H1 (cell line): ENCODE data around the gene MALT1. TPM values are rescaled to one million over a fixed set of nuclear protein-coding genes. Genes with fewer than 3 reads are reported as not detected.

Source experiments
- CTCF ChIA-PET: fragments of 300-600 bp; sonication (Branson Sonifier 250); formaldehyde crosslinking; loops from one replicate; lab custom pipeline; 2021; ENCODE audit not compliant: partially characterized antibody; lab: Charles Lee
- POLR2A ChIA-PET: fragments of 300-600 bp; sonication (Branson Sonifier 250); formaldehyde crosslinking; loops from one replicate; lab custom pipeline; 2021; ENCODE audit warnings: inconsistent platforms; ENCODE audit not compliant: partially characterized antibody; lab: Charles Lee
- DNase-seq, 2 experiments: peaks; one replicate each; pipeline versions ENCODE4 v3.0.0 to v3.0.0-alpha.2; 2010 to 2022; ENCODE audit warnings: low spot score in 2 of 2, low read depth in 1 of 2, mixed read lengths in 1 of 2
- FAIRE-seq: peaks from 2 replicates; lab custom pipeline; 2011; peaks lifted over from hg19 to GRCh38; lab: Jason Lieb, UNC
- H2AFZ ChIP-seq: 2 replicates; pipeline ENCODE4 v1.8.1; 2012; ENCODE audit warnings: low read length, inconsistent platforms
- H2AK5ac ChIP-seq: 2 replicates; pipeline ENCODE4 v1.6.1; 2013; ENCODE audit warnings: low read depth, low read length
- H2BK120ac ChIP-seq: replicated peaks from 2 replicates; pipeline ENCODE3; 2013; ENCODE audit warnings: low read depth, low read length, inconsistent platforms
- H2BK12ac ChIP-seq: 2 replicates; pipeline ENCODE4 v1.6.1; 2013; ENCODE audit warnings: low read depth, low read length
- H2BK15ac ChIP-seq: 2 replicates; pipeline ENCODE4 v1.6.1; 2013; ENCODE audit warnings: low read length
- H2BK20ac ChIP-seq: 2 replicates; pipeline ENCODE4 v1.6.1; 2013; ENCODE audit warnings: low read length
- H2BK5ac ChIP-seq: 2 replicates; pipeline ENCODE4 v1.6.1; 2013; ENCODE audit warnings: low read depth, low read length
- H3K14ac ChIP-seq: 2 replicates; pipeline ENCODE4 v1.6.1; 2013; ENCODE audit warnings: inconsistent platforms; ENCODE audit not compliant: insufficient read length
- H3K18ac ChIP-seq: 2 replicates; pipeline ENCODE4 v1.6.1; 2013; ENCODE audit warnings: low read length; ENCODE audit errors: extremely low read depth
- H3K23ac ChIP-seq: 2 replicates; pipeline ENCODE4 v1.6.1; 2013; ENCODE audit warnings: inconsistent platforms; ENCODE audit not compliant: insufficient read length
- H3K23me2 ChIP-seq: 2 replicates; pipeline ENCODE4 v1.6.1; 2013; ENCODE audit warnings: low read depth, low read length
- H3K27ac ChIP-seq: 2 replicates; pipeline ENCODE4 v1.6.1; 2011; ENCODE audit warnings: low read depth, low read length, inconsistent platforms
- H3K27me3 ChIP-seq, 4 experiments: replicated peaks in 1 of 4; 1 replicate in 1 of 4; 2 replicates in 3 of 4; pipeline versions ENCODE4 v1.6.1 to v1.8.1; 2011 to 2013; ENCODE audit warnings: low read length in 3 of 4, mild to moderate bottlenecking in 3 of 4, inconsistent platforms in 2 of 4, mixed read lengths in 2 of 4, moderate library complexity in 1 of 4; ENCODE audit not compliant: control insufficient read depth in 3 of 4, insufficient read depth in 3 of 4; ENCODE audit errors: extremely low read depth in 1 of 4
- H3K36me3 ChIP-seq, 4 experiments: 2 replicates each; pipeline versions ENCODE4 v1.6.1 to v1.8.1; 2011 to 2013; ENCODE audit warnings: mild to moderate bottlenecking in 4 of 4, low read length in 3 of 4, moderate library complexity in 2 of 4, control low read depth in 1 of 4, inconsistent platforms in 1 of 4; ENCODE audit not compliant: insufficient read depth in 4 of 4, control insufficient read depth in 2 of 4
- H3K4ac ChIP-seq: replicated peaks from 2 replicates; pipeline ENCODE3; 2013; ENCODE audit warnings: low read length, low read depth, mixed read lengths, inconsistent platforms; ENCODE audit not compliant: insufficient read length
- H3K4me1 ChIP-seq, 4 experiments: replicated peaks in 1 of 4; 1 replicate in 1 of 4; 2 replicates in 3 of 4; pipeline versions ENCODE4 v1.6.1 to v1.8.1; 2011 to 2013; ENCODE audit warnings: low read length in 3 of 4, inconsistent platforms in 2 of 4, mixed read lengths in 1 of 4; ENCODE audit not compliant: insufficient read depth in 4 of 4, control insufficient read depth in 3 of 4
- H3K4me2 ChIP-seq, 2 experiments: 2 replicates each; pipeline versions ENCODE4 v1.6.1 to v1.8.1; 2011 to 2013; ENCODE audit warnings: low read depth in 2 of 2, low read length in 2 of 2, control low read depth in 1 of 2, inconsistent platforms in 1 of 2, mild to moderate bottlenecking in 1 of 2; ENCODE audit not compliant: insufficient read depth in 1 of 2
- H3K4me3 ChIP-seq, 4 experiments: fragments of 200-600, 300-600 bp in 1 of 4; sonication (generic), shearing (Covaris generic), sonication (Bioruptor Twin) in 1 of 4; 2 replicates each; pipeline versions ENCODE4 v1.5.1 to v1.8.1; 2011 to 2016; ENCODE audit warnings: low read length in 4 of 4, low read depth in 3 of 4, control low read depth in 2 of 4, inconsistent platforms in 2 of 4, mild to moderate bottlenecking in 2 of 4, mixed read lengths in 1 of 4, moderate library complexity in 1 of 4; ENCODE audit not compliant: insufficient read depth in 2 of 4; ENCODE audit errors: extremely low read depth in 1 of 4
- H3K56ac ChIP-seq: replicated peaks from 2 replicates; pipeline ENCODE3; 2013; ENCODE audit warnings: low read depth, mild to moderate bottlenecking, mixed read lengths, low read length, inconsistent platforms; ENCODE audit not compliant: insufficient read length
- H3K79me1 ChIP-seq: 2 replicates; pipeline ENCODE4 v1.6.1; 2013; ENCODE audit warnings: low read depth, low read length, control low read depth
- H3K79me2 ChIP-seq, 2 experiments: 2 replicates each; pipeline versions ENCODE4 v1.6.1 to v1.8.1; 2012 to 2013; ENCODE audit warnings: low read length in 2 of 2, mild to moderate bottlenecking in 2 of 2, inconsistent platforms in 1 of 2; ENCODE audit not compliant: insufficient read depth in 2 of 2, control insufficient read depth in 1 of 2
- H3K9ac ChIP-seq, 4 experiments: replicated peaks in 1 of 4; 1 replicate in 1 of 4; 2 replicates in 3 of 4; pipeline versions ENCODE4 v1.6.1 to v1.8.1; 2011 to 2013; ENCODE audit warnings: low read depth in 3 of 4, low read length in 3 of 4, control low read depth in 2 of 4, mild to moderate bottlenecking in 2 of 4, moderate library complexity in 2 of 4, inconsistent platforms in 1 of 4; ENCODE audit errors: extremely low read depth in 1 of 4
- H3K9me3 ChIP-seq, 2 experiments: 2 replicates each; pipeline versions ENCODE4 v1.6.1 to v1.8.1; 2012 to 2013; ENCODE audit warnings: mild to moderate bottlenecking in 2 of 2, moderate library complexity in 2 of 2, control low read depth in 1 of 2, inconsistent platforms in 1 of 2, low read depth in 1 of 2, low read length in 1 of 2, mixed read lengths in 1 of 2; ENCODE audit not compliant: insufficient read depth in 2 of 2
- H4K20me1 ChIP-seq, 2 experiments: replicated peaks in 1 of 2; 2 replicates each; pipeline versions ENCODE3 to v1.8.1; 2011 to 2013; ENCODE audit warnings: inconsistent platforms in 2 of 2, low read length in 2 of 2, mild to moderate bottlenecking in 1 of 2; ENCODE audit not compliant: insufficient read depth in 2 of 2, control insufficient read depth in 1 of 2
- H4K5ac ChIP-seq: 2 replicates; pipeline ENCODE4 v1.6.1; 2013; ENCODE audit warnings: low read length, low read depth, mixed read lengths, inconsistent platforms; ENCODE audit not compliant: insufficient read length
- H4K8ac ChIP-seq: 2 replicates; pipeline ENCODE4 v1.8.0; 2013; ENCODE audit warnings: mild to moderate bottlenecking, moderate library complexity, low read length, inconsistent platforms; ENCODE audit not compliant: insufficient read depth; ENCODE audit errors: extremely low read depth
- H4K91ac ChIP-seq: replicated peaks from 2 replicates; pipeline ENCODE3; 2013; ENCODE audit warnings: low read length, mixed read lengths, inconsistent platforms; ENCODE audit not compliant: insufficient read length
- BACH1 ChIP-seq: IDR thresholded peaks from 2 replicates; pipeline ENCODE4 v1.6.1; 2012; ENCODE audit warnings: low read length, improper control_type of control experiment
- CBX5 ChIP-seq: fragments of 300-800, 300-1000 bp; sonication (generic); IDR thresholded peaks from 2 replicates; pipeline ENCODE4 v1.7.1; 2016; ENCODE audit warnings: antibody characterized with exemption, low read length, low read depth
- E2F6 ChIP-seq: IDR thresholded peaks from 2 replicates; pipeline ENCODE4 v1.6.1; 2012; ENCODE audit warnings: inconsistent platforms
- KDM5A ChIP-seq: fragments of 200-600 bp; IDR thresholded peaks from 2 replicates; pipeline ENCODE4 v1.7.1; 2012; ENCODE audit warnings: mild to moderate bottlenecking, low read length, inconsistent platforms, mixed read lengths
- POLR2A ChIP-seq, 2 experiments: IDR thresholded peaks; 1 replicate in 1 of 2; 2 replicates in 1 of 2; pipeline ENCODE4 v1.6.1; 2011; ENCODE audit warnings: low read depth in 2 of 2, low read length in 2 of 2, mild to moderate bottlenecking in 2 of 2; ENCODE audit errors: control extremely low read depth in 1 of 2
- TAF1 ChIP-seq: IDR thresholded peaks from 2 replicates; pipeline ENCODE4 v1.6.1; 2011; ENCODE audit warnings: mild to moderate bottlenecking, low read depth, low read length
- WGBS, 2 experiments: shearing (Covaris generic) in 1 of 2; methylation state at CpG; one replicate each; pipeline versions ENCODE4 v1.1.6 to v1.1.7; 2013 to 2015; ENCODE audit warnings: low lambda C conversion rate in 2 of 2, mixed read lengths in 2 of 2, inconsistent platforms in 1 of 2, low coverage in 1 of 2, missing lambda C conversion rate in 1 of 2; ENCODE audit not compliant: insufficient replicate concordance in 2 of 2, insufficient coverage in 1 of 2, insufficient read length in 1 of 2; ENCODE audit errors: extremely low coverage in 1 of 2, missing lambda C conversion rate in 1 of 2; 5-methylcytosine and 5-hydroxymethylcytosine counted together
- polyA plus RNA-seq, 7 experiments: library from polyadenylated mRNA; depleted of rRNA in 3 of 7; stranded (reverse) in 5 of 7; unstranded in 2 of 7; fragments of >200 nt in 5 of 7; fragments of 200-250 nt in 2 of 7; gene quantifications; 1 replicate in 5 of 7; 2 replicates in 1 of 7; 4 replicates in 1 of 7; pipeline versions ENCODE4 v1.2.1 to v1.2.3, GENCODE V29; 2011 to 2013; ENCODE audit warnings: missing spikeins in 2 of 7, mixed read lengths in 2 of 7
- total RNA-seq: library from RNA; stranded (reverse); fragmentation: NEBNext Ultra II Directional; extraction: Animal tissue kit (Norgen Biotek cat#: 25700); gene quantifications from 2 replicates; pipeline ENCODE4 v1.2.1, GENCODE V29; 2021

MALT1 gene
- total and polyA plus RNA-seq, 2 of the 8 experiments (the other 6 are each of a cell fraction or from before 2014, with no cell fraction given) = 10.7 to 25.9 TPM

GRCh38 chr18:58670404-58671110 is 708 bp upstream of the MALT1 start:
- Histone ChIP-seq H3K9ac (peak overlapping the region; percentile 45 to 72 (median 66)), H2BK12ac (no peak overlapping the region; the same call in 1 of the 2 replicates), H2BK20ac (no peak overlapping the region), H3K23me2 (peaks cover 8% of the 10 kb centered on the region), H2BK15ac (no peak overlapping the region), H4K91ac (peak overlapping the region; percentile 46), H3K27ac (peak overlapping the region; percentile 42; the same call in 1 of the 2 replicates), H3K4ac (peak overlapping the region; percentile 13), H3K4me2 (peak overlapping the region; percentile 66 to 89), H3K27me3 (no peaks in the 10 kb centered on the region), H3K18ac (0 out of 2 replicates have a peak overlapping the region, but pooled peaks have one; percentile 28), H3K79me1 (0 out of 2 replicates have a peak, but pooled peaks cover 2% of the 10 kb centered on the region), H2BK120ac (no peak overlapping the region), H3K4me1 (peaks cover 0 to 5% (median 2%) of the 10 kb centered on the region in 4 experiments; a peak in 5 of 7 replicates), H4K8ac (peak overlapping the region; percentile 90), H3K14ac (no peak overlapping the region), H3K56ac (peak overlapping the region; percentile 51), H2AK5ac (no peak overlapping the region), H3K4me3 (peak overlapping the region; percentile 62 to 88 (median 70)), H4K20me1 (no peaks in the 10 kb centered on the region), H4K5ac (peak overlapping the region; percentile 81), H3K79me2 (peaks cover 0 to 34% of the 10 kb centered on the region in 2 experiments; a peak in 2 of 4 replicates), H3K9me3 (no peaks in the 10 kb centered on the region), H3K36me3 (no peaks in the 10 kb centered on the region), H2BK5ac (peak overlapping the region; percentile 84; the same call in 1 of the 2 replicates), H3K23ac (no peak overlapping the region), H2AFZ (peak overlapping the region; percentile 8; the same call in 1 of the 2 replicates)
- 29% methylated on average over 27 of the region's 27 CpGs; no CpG with 5 or more reads in 1 of the 2 experiments for WGBS, 2 experiments
- TF ChIP-seq TAF1 (no peak), BACH1 (peak; percentile 38; the same call in 1 of the 2 replicates), CBX5 (no peak), KDM5A (no peak), POLR2A (IDR thresholded peaks at IDR 0.05; ENCODE audit: control extremely low read depth in 1 of 2, low read depth in 2 of 2, low read length in 2 of 2) (peak; percentile 25 to 59; a peak in 2 of 3 replicates), E2F6 (peak; percentile 43; the same call in 1 of the 2 replicates)
- ChIA-PET POLR2A (interaction anchor here (0.6 to 3.2 kb wide), 15 partner anchors 10 to 562 kb away, joined by 3 to 20 read pairs (median 4); no protein-coding TSS in a partner anchor), CTCF (interaction anchor here (0.9 to 3.2 kb wide), 8 partner anchors 9 to 173 kb away, joined by 3 to 14 read pairs (median 4); no protein-coding TSS in a partner anchor)
- DNase-seq = no peak
- FAIRE-seq = no peak
